Measurements from ENCODE around the gene SESN1.

SESN1 gene

GRCh38 chr6:109050447-109051102 is 44.1 kb downstream of the SESN1 start:
- no peak for TF ChIP-seq ZFX (IDR thresholded peaks at IDR 0.05; ENCODE audit: borderline replicate concordance)
- no peak for TF ChIP-seq CTCF (IDR thresholded peaks at IDR 0.05)
- H3K27ac ChIP-seq, result no peak overlapping the region

GRCh38 chr6:109050012-109050411 is 44.6 kb downstream of the SESN1 start:
- no peak overlapping the region for H3K27ac ChIP-seq
- TF ChIP-seq CTCF (IDR thresholded peaks at IDR 0.05) (no peak), ZFX (IDR thresholded peaks at IDR 0.05; ENCODE audit: borderline replicate concordance) (no peak)

- TF ChIP-seq ZFX (IDR thresholded peaks at IDR 0.05; ENCODE audit: borderline replicate concordance) (no peak), CTCF (IDR thresholded peaks at IDR 0.05) (no peak)
These were observed 45.8 kb downstream of the SESN1 start for GRCh38 chr6:109048670-109049415.

GRCh38 chr6:109048176-109048575 is 46.5 kb downstream of the SESN1 start:
- TF ChIP-seq CTCF (IDR thresholded peaks at IDR 0.05) (no peak), ZFX (IDR thresholded peaks at IDR 0.05; ENCODE audit: borderline replicate concordance) (no peak)
- no peak overlapping the region for H3K27ac ChIP-seq

More at GRCh38 chr6:109048670-109049415, 45.8 kb downstream of the SESN1 start:
- no peak overlapping the region for H3K27ac ChIP-seq

- TF ChIP-seq ZFX (IDR thresholded peaks at IDR 0.05; ENCODE audit: borderline replicate concordance) (no peak), CTCF (IDR thresholded peaks at IDR 0.05) (no peak)
- H3K27ac ChIP-seq, result no peak overlapping the region
These were observed 49.2 kb downstream of the SESN1 start for GRCh38 chr6:109045493-109045892.

- H3K27ac ChIP-seq, result no peak overlapping the region
- TF ChIP-seq ZFX (IDR thresholded peaks at IDR 0.05; ENCODE audit: borderline replicate concordance), result no peak
- no peak for TF ChIP-seq CTCF (IDR thresholded peaks at IDR 0.05)
These were observed 54.9 kb downstream of the SESN1 start for GRCh38 chr6:109039795-109040194.

- TF ChIP-seq CTCF (IDR thresholded peaks at IDR 0.05), result no peak
- no peak for TF ChIP-seq ZFX (IDR thresholded peaks at IDR 0.05; ENCODE audit: borderline replicate concordance)
These were observed 55.7 kb downstream of the SESN1 start for GRCh38 chr6:109038837-109039398.

More at GRCh38 chr6:109038837-109039398, 55.7 kb downstream of the SESN1 start:
- no peak overlapping the region for H3K27ac ChIP-seq
